ENCODE results near the gene REM2. TPM values are rescaled to one million over a fixed set of nuclear protein-coding genes. Genes with fewer than 3 reads are reported as not detected.

REM2 gene, protein sequence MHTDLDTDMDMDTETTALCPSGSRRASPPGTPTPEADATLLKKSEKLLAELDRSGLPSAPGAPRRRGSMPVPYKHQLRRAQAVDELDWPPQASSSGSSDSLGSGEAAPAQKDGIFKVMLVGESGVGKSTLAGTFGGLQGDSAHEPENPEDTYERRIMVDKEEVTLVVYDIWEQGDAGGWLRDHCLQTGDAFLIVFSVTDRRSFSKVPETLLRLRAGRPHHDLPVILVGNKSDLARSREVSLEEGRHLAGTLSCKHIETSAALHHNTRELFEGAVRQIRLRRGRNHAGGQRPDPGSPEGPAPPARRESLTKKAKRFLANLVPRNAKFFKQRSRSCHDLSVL
- 0.72 and 0.82 TPM in 2 replicates for polyA plus RNA-seq (2013)

DNA sequence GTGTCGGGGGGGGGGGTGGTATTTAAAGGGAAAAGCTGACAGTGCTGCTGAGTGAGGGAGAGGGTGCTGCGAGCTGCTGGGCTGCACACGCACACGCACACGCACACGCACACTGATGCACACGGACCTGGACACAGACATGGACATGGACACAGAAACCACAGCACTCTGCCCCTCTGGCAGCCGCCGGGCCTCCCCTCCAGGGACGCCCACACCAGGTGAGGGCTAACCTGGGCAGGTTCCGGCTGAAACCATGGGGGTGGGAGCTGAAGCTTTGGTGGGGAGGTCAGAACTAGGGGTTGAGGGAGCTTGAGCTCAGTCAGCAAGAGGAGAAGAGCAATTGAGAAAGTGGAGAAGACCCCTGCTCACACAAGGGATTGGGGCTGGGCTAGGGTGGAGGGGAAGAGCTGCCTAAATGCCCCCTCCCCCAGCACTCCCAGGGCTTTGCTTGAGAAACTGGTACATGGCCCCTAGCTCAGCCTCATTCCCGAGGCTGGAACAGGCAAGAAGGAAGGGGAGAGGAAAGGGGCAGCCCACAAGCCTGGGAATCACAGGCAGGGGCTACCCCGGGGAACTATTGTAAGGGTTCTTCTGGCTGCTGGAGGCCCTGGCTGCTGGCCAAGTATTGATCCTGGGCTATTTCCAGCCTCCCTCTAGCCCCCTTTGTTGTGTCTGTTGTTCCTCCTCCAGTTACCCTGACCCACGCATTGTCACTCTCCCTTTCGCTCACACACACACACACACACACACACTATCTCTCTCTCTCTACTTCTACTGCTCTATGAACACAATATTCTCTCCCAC, at the start of gene REM2:
REM2 (plus strand) TSS at position 50 of the 804 bp plus-strand sequence; CDS start at position 116, 66 bp downstream.
- Histone ChIP-seq H3K4me2 (ENCODE audit: low read length) (peak within 1 kb of the TSS; percentile 68), H2BK12ac (ENCODE audit: low read length) (no peak within 1 kb of the TSS)
- no CpG with 5 or more reads among the region's 15 CpGs for WGBS (ENCODE audit: extremely low coverage, insufficient coverage, insufficient read length)

DNA sequence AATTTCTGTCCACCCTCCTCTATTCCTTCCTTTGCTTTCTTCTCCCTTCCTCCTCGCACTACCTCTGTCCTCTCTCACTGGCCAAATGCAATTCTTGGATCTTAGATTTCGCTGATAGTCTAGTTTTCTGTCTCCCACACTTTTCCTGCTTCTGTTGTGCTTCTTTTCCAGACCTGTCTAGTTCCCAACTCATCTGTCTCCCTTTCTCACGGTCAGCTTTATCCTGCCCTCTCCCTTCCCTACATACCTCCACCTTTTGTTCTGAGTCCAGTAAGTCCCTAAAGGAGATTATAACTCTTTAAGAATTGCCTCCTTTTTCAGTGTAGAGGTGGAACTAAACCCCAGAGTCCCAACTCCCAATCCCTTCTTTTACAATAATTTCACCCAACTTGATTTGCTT, 47.5 kb upstream of the REM2 start:
- no peak overlapping the region for H3K4me3 ChIP-seq (ENCODE audit: low read depth, low read length)
- peaks cover 22 to 23% of the 10 kb centered on the region in 2 experiments for H3K36me3 ChIP-seq (ENCODE audit: control insufficient read depth in 1 of 2, insufficient read depth in 2 of 2, low read length in 2 of 2)
- DNase-seq, result no peak
- no peak overlapping the region for H3K14ac ChIP-seq (ENCODE audit: low read length)
- H3K4me2 ChIP-seq (ENCODE audit: low read length), result no peak overlapping the region
- no peak overlapping the region for H2AFZ ChIP-seq (ENCODE audit: insufficient read depth, low read length, poor library complexity)
- H4K8ac ChIP-seq (ENCODE audit: low read depth, low read length), result no peak overlapping the region
- peak overlapping the region; percentile 66 for H3K23ac ChIP-seq (ENCODE audit: low read length)
- no peaks in the 10 kb centered on the region for H3K27me3 ChIP-seq (ENCODE audit: insufficient read depth, low read length)
- WGBS (ENCODE audit: extremely low coverage, insufficient coverage, insufficient read length), result no CpG with 5 or more reads among the region's 3 CpGs
- peak overlapping the region; percentile 22 for H3K27ac ChIP-seq (ENCODE audit: low read depth, low read length)
- H3K79me2 ChIP-seq (ENCODE audit: control insufficient read depth, insufficient read depth, low read length, poor library complexity), result peaks cover 32% of the 10 kb centered on the region
- no peak overlapping the region for H2BK120ac ChIP-seq (ENCODE audit: insufficient read depth, low read length, poor library complexity)
- no peak overlapping the region for H4K12ac ChIP-seq (ENCODE audit: low read depth, low read length)
- H3K4ac ChIP-seq (ENCODE audit: low read depth, low read length), result no peak overlapping the region
- no peak overlapping the region for H2AK5ac ChIP-seq (ENCODE audit: low read length)
- peak overlapping the region; percentile 11 for H2BK5ac ChIP-seq (ENCODE audit: low read depth, low read length, poor library complexity)
- H3K79me1 ChIP-seq (ENCODE audit: low read length), result peaks cover 35% of the 10 kb centered on the region
- H3K4me1 ChIP-seq (ENCODE audit: control insufficient read depth in 1 of 2, insufficient read depth in 2 of 2, low read length in 2 of 2), result peaks cover 17 to 18% of the 10 kb centered on the region in 2 experiments
- no peak overlapping the region for H3K9ac ChIP-seq (ENCODE audit: low read length)
- H3K18ac ChIP-seq (ENCODE audit: low read length), result no peak overlapping the region
- peaks cover 2% of the 10 kb centered on the region for H3K9me3 ChIP-seq (ENCODE audit: insufficient read depth, low read depth, low read length)
- no peak overlapping the region for H2BK12ac ChIP-seq (ENCODE audit: low read length)
- peak overlapping the region; percentile 41 for H4K91ac ChIP-seq (ENCODE audit: low read depth, low read length)

More for the DNA sequence above, at the start of gene REM2:
- H3K79me1 ChIP-seq (ENCODE audit: low read length), result peaks cover 10% of the 10 kb centered on the region
- no peaks in the 10 kb centered on the region for H3K9me3 ChIP-seq (ENCODE audit: insufficient read depth, low read depth, low read length)
- peak within 1 kb of the TSS; percentile 20 for H4K91ac ChIP-seq (ENCODE audit: low read depth, low read length)
- H4K8ac ChIP-seq (ENCODE audit: low read depth, low read length), result peak within 1 kb of the TSS; percentile 26
- H3K14ac ChIP-seq (ENCODE audit: low read length), result peak within 1 kb of the TSS; percentile 21
- H2BK120ac ChIP-seq (ENCODE audit: insufficient read depth, low read length, poor library complexity), result no peak within 1 kb of the TSS
- H3K27me3 ChIP-seq (ENCODE audit: insufficient read depth, low read length), result no peaks in the 10 kb centered on the region
- peaks cover 11 to 20% of the 10 kb centered on the region in 2 experiments for H3K4me1 ChIP-seq (ENCODE audit: control insufficient read depth in 1 of 2, insufficient read depth in 2 of 2, low read length in 2 of 2)
- H2AFZ ChIP-seq (ENCODE audit: insufficient read depth, low read length, poor library complexity), result peak within 1 kb of the TSS; percentile 38
- H2BK5ac ChIP-seq (ENCODE audit: low read depth, low read length, poor library complexity), result no peak within 1 kb of the TSS
- H3K23ac ChIP-seq (ENCODE audit: low read length), result no peak within 1 kb of the TSS
- H3K18ac ChIP-seq (ENCODE audit: low read length), result peak within 1 kb of the TSS; percentile 7
- no peak within 1 kb of the TSS for H3K4me3 ChIP-seq (ENCODE audit: low read depth, low read length)
- no peak within 1 kb of the TSS for H2AK5ac ChIP-seq (ENCODE audit: low read length)
- H3K9ac ChIP-seq (ENCODE audit: low read length), result no peak within 1 kb of the TSS
- H3K4ac ChIP-seq (ENCODE audit: low read depth, low read length), result no peak within 1 kb of the TSS
- no peaks in the 10 kb centered on the region for H3K79me2 ChIP-seq (ENCODE audit: control insufficient read depth, insufficient read depth, low read length, poor library complexity)
- peak within 1 kb of the TSS; percentile 49 for H4K12ac ChIP-seq (ENCODE audit: low read depth, low read length)
- H3K27ac ChIP-seq (ENCODE audit: low read depth, low read length), result no peak within 1 kb of the TSS
- peaks cover 6 to 7% of the 10 kb centered on the region in 2 experiments for H3K36me3 ChIP-seq (ENCODE audit: control insufficient read depth in 1 of 2, insufficient read depth in 2 of 2, low read length in 2 of 2)
- DNase-seq, result no peak

DNA sequence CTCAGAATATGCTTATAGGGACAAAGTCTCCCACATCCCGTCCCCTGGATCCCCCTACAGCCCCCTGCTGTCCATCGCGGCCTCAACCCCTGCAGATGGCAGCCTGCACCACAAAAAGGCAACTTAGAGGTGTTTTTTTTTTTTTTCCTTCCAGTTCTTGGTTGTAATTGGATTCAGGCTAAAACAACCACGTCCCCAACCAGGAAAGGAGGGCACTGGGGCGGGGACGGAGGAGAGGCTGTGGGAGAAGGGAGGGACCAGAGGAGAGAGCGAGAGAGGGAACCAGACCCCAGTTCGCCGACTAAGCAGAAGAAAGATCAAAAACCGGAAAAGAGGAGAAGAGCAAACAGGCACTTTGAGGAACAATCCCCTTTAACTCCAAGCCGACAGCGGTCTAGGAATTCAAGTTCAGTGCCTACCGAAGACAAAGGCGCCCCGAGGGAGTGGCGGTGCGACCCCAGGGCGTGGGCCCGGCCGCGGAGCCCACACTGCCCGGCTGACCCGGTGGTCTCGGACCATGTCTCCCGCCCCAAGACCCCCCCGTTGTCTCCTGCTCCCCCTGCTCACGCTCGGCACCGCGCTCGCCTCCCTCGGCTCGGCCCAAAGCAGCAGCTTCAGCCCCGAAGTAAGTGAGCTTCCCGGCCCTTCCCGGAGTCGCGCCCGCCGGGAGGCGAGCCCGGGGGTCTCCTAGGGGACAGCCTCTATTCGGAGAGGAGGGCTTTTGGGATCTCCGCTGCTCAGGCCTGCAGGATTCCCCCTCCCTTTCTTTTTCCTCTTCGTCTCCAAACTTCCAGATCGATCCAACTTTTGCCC, 46.5 kb upstream of the REM2 start, which contains the start of gene MMP14:
MMP14 (plus strand) TSS at position 285 of the 813 bp plus-strand sequence; CDS start at position 518, 233 bp downstream.
- Histone ChIP-seq H3K27me3 (ENCODE audit: insufficient read depth, low read length) (no peaks in the 10 kb centered on the region), H3K79me2 (ENCODE audit: control insufficient read depth, insufficient read depth, low read length, poor library complexity) (peaks cover 32% of the 10 kb centered on the region), H2AK5ac (ENCODE audit: low read length) (peak within 1 kb of the TSS; percentile 94), H3K23ac (ENCODE audit: low read length) (peak within 1 kb of the TSS; percentile 66), H3K9ac (ENCODE audit: low read length) (peak within 1 kb of the TSS; percentile 99), H2BK5ac (ENCODE audit: low read depth, low read length, poor library complexity) (peak within 1 kb of the TSS; percentile 96), H2BK12ac (ENCODE audit: low read length) (peak within 1 kb of the TSS; percentile 55), H4K8ac (ENCODE audit: low read depth, low read length) (peak within 1 kb of the TSS; percentile 78), H2AFZ (ENCODE audit: insufficient read depth, low read length, poor library complexity) (peak within 1 kb of the TSS; percentile 66), H3K36me3 (ENCODE audit: control insufficient read depth in 1 of 2, insufficient read depth in 2 of 2, low read length in 2 of 2) (peaks cover 29 to 31% of the 10 kb centered on the region in 2 experiments), H3K9me3 (ENCODE audit: insufficient read depth, low read depth, low read length) (peaks cover 4% of the 10 kb centered on the region), H2BK120ac (ENCODE audit: insufficient read depth, low read length, poor library complexity) (peak within 1 kb of the TSS; percentile 99), H3K4me3 (ENCODE audit: low read depth, low read length) (peak within 1 kb of the TSS; percentile 98), H3K4ac (ENCODE audit: low read depth, low read length) (peak within 1 kb of the TSS; percentile 98), H3K4me2 (ENCODE audit: low read length) (peak within 1 kb of the TSS; percentile 79), H3K14ac (ENCODE audit: low read length) (peak within 1 kb of the TSS; percentile 99), H3K27ac (ENCODE audit: low read depth, low read length) (peak within 1 kb of the TSS; percentile 84), H4K12ac (ENCODE audit: low read depth, low read length) (peak within 1 kb of the TSS; percentile 95), H3K4me1 (ENCODE audit: control insufficient read depth in 1 of 2, insufficient read depth in 2 of 2, low read length in 2 of 2) (peaks cover 14 to 23% of the 10 kb centered on the region in 2 experiments), H3K18ac (ENCODE audit: low read length) (peak within 1 kb of the TSS; percentile 98), H3K79me1 (ENCODE audit: low read length) (peaks cover 40% of the 10 kb centered on the region), H4K91ac (ENCODE audit: low read depth, low read length) (peak within 1 kb of the TSS; percentile 93)
- no CpG with 5 or more reads among the region's 46 CpGs for WGBS (ENCODE audit: extremely low coverage, insufficient coverage, insufficient read length)
- DNase-seq, result peak; percentile 49 to 67
